Neutrophil (primary cell): ENCODE results near the gene TRMO.

Experiments
- H3K27ac ChIP-seq: fragments of 200-600 bp; sonication (generic); 2 replicates; pipeline ENCODE4 v1.5.1; 2016; ENCODE audit warnings: mild to moderate bottlenecking, moderate library complexity
- H3K27me3 ChIP-seq: fragments of 200-600 bp; sonication (generic); 2 replicates; pipeline ENCODE4 v1.6.0; 2016; ENCODE audit warnings: mild to moderate bottlenecking
- H3K36me3 ChIP-seq: fragments of 200-600 bp; sonication (generic); 2 replicates; pipeline ENCODE4 v1.5.1; 2017
- H3K4me1 ChIP-seq, 2 experiments: fragments of 200-600 bp in 1 of 2; sonication (generic) in 1 of 2; 1 replicate in 1 of 2; 2 replicates in 1 of 2; pipeline versions ENCODE4 v1.5.1 to v1.6.1; 2013 to 2016; ENCODE audit warnings: low read depth in 1 of 2, low read length in 1 of 2, mild to moderate bottlenecking in 1 of 2, moderate library complexity in 1 of 2; ENCODE audit not compliant: control insufficient read depth in 1 of 2, insufficient read depth in 1 of 2
- H3K4me3 ChIP-seq, 2 experiments: fragments of 200-600 bp in 1 of 2; sonication (generic) in 1 of 2; 1 replicate in 1 of 2; 2 replicates in 1 of 2; pipeline ENCODE4 v1.5.1; 2013 to 2016; ENCODE audit warnings: low read depth in 1 of 2, low read length in 1 of 2, mild to moderate bottlenecking in 1 of 2, moderate library complexity in 1 of 2
- H3K9me3 ChIP-seq: fragments of 200-600 bp; sonication (generic); 2 replicates; pipeline ENCODE4 v1.5.1; 2016
- CTCF ChIP-seq: fragments of 200-600 bp; sonication (generic); IDR thresholded peaks from 2 replicates; pipeline ENCODE4 v1.5.1; 2016; ENCODE audit warnings: antibody characterized with exemption

TRMO gene

GRCh38 chr9:97864396-97864795 lies 57.9 kb downstream of the TRMO start:
- Histone ChIP-seq H3K4me3 (no peak overlapping the region), H3K27me3 (peaks cover 89% of the 10 kb centered on the region), H3K36me3 (no peaks in the 10 kb centered on the region), H3K27ac (no peak overlapping the region), H3K9me3 (peaks cover 9% of the 10 kb centered on the region), H3K4me1 (no peaks in the 10 kb centered on the region)
- no peak for TF ChIP-seq CTCF

DNA sequence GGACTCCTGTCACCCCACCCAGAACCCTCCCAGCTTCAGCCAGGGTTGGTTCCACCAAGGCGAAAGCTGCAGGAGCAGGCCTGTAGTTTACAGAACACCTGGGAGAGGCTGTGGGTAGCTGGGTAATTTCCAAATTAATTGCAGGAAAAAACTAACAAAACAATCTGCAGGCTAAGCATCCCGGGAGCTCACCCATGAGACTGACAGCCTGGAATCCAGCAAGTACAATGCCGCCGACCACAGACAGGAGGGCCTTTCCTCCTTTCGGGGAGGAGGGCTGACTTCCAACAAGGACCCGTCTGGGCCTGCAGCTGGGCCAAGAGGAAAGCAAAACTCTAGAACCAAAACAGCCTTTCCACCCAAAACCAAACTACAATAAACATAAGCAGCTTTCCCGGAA lies 59.0 kb downstream of the TRMO start:
- TF ChIP-seq CTCF, result no peak
- Histone ChIP-seq H3K36me3 (no peaks in the 10 kb centered on the region), H3K27me3 (peaks cover 91% of the 10 kb centered on the region), H3K9me3 (peaks cover 9% of the 10 kb centered on the region), H3K4me3 (no peak overlapping the region), H3K4me1 (no peaks in the 10 kb centered on the region), H3K27ac (no peak overlapping the region)

GRCh38 chr9:97861148-97861475 lies 61.2 kb downstream of the TRMO start:
- H3K4me3 ChIP-seq, result no peak overlapping the region
- TF ChIP-seq CTCF, result no peak
- H3K27me3 ChIP-seq, result peaks cover 100% of the 10 kb centered on the region
- H3K36me3 ChIP-seq, result no peaks in the 10 kb centered on the region
- no peaks in the 10 kb centered on the region for H3K9me3 ChIP-seq
- H3K27ac ChIP-seq, result no peak overlapping the region
- no peaks in the 10 kb centered on the region for H3K4me1 ChIP-seq

GRCh38 chr9:97860451-97861147 lies 61.7 kb downstream of the TRMO start:
- Histone ChIP-seq H3K27me3 (peaks cover 100% of the 10 kb centered on the region), H3K4me3 (no peak overlapping the region), H3K4me1 (no peaks in the 10 kb centered on the region), H3K9me3 (no peaks in the 10 kb centered on the region), H3K36me3 (no peaks in the 10 kb centered on the region), H3K27ac (no peak overlapping the region)
- TF ChIP-seq CTCF, result no peak

- no peaks in the 10 kb centered on the region for H3K36me3 ChIP-seq
- H3K27me3 ChIP-seq, result peaks cover 100% of the 10 kb centered on the region
- no peak overlapping the region for H3K4me3 ChIP-seq
- TF ChIP-seq CTCF, result no peak
- no peaks in the 10 kb centered on the region for H3K9me3 ChIP-seq
- peaks cover 3 to 7% of the 10 kb centered on the region in 2 experiments for H3K4me1 ChIP-seq
- H3K27ac ChIP-seq, result no peak overlapping the region
Measured at GRCh38 chr9:97859346-97859745, 63.0 kb downstream of the TRMO start.

GRCh38 chr9:97858826-97859225 lies 63.5 kb downstream of the TRMO start:
- peaks cover 6 to 11% of the 10 kb centered on the region in 2 experiments for H3K4me1 ChIP-seq
- H3K4me3 ChIP-seq, result no peak overlapping the region
- peaks cover 100% of the 10 kb centered on the region for H3K27me3 ChIP-seq
- no peaks in the 10 kb centered on the region for H3K9me3 ChIP-seq
- no peak for TF ChIP-seq CTCF
- no peak overlapping the region for H3K27ac ChIP-seq
- H3K36me3 ChIP-seq, result no peaks in the 10 kb centered on the region
